Activated CD4-positive, alpha-beta T cell treated with anti-CD3 and anti-CD28 coated beads, Interleukin-2, amount 10 ng/mL, durations not matched to agents 7 days and 5 days (primary cell): ENCODE measurements around the gene CST2. TPM values are rescaled to one million over a fixed set of nuclear protein-coding genes. Genes with fewer than 3 reads are reported as not detected.
"Not testable (repeated sequence)": the region's sequence is repeated elsewhere in the genome, so short reads cannot be mapped to it uniquely, and the experiment has no call there.

ENCODE experiments used
- CTCF ChIA-PET: fragments of 350-600 bp; sonication (Branson Sonifier 250); formaldehyde crosslinking; loops from one replicate; lab custom pipeline; 2021; ENCODE audit warnings: antibody characterized with exemption; lab: Charles Lee
- POLR2A ChIA-PET: fragments of 350-600 bp; sonication (Branson Sonifier 250); formaldehyde crosslinking; loops from one replicate; lab custom pipeline; 2021; ENCODE audit warnings: antibody characterized with exemption; lab: Charles Lee
- DNase-seq: peaks from one replicate; pipeline ENCODE4 v3.0.0-alpha.2; 2020
- H3K27ac Mint-ChIP-seq: one replicate; pipeline ENCODE4 v1.8.0; 2021; ENCODE audit warnings: mild to moderate bottlenecking, moderate library complexity, mixed read lengths
- H3K27me3 Mint-ChIP-seq: one replicate; pipeline ENCODE4 v1.8.0; 2021; ENCODE audit warnings: mixed read lengths
- H3K36me3 Mint-ChIP-seq: one replicate; pipeline ENCODE4 v1.8.0; 2021; ENCODE audit warnings: low read depth, mixed read lengths
- H3K4me1 Mint-ChIP-seq: one replicate; pipeline ENCODE4 v1.8.0; 2021; ENCODE audit warnings: mixed read lengths
- H3K4me3 Mint-ChIP-seq: one replicate; pipeline ENCODE4 v1.8.0; 2021; ENCODE audit warnings: mild to moderate bottlenecking, moderate library complexity, mixed read lengths
- H3K9me3 Mint-ChIP-seq: one replicate; pipeline ENCODE4 v1.8.0; 2021; ENCODE audit warnings: mixed read lengths
- total RNA-seq, 2 experiments: library from RNA; stranded (reverse); gene quantifications; one replicate each; pipeline ENCODE4 v1.2.3, GENCODE V29; 2021

The CST2 gene
- total RNA-seq, 2 experiments from 2014 or later: not detected

GRCh38 chr20:23841693-23842092 is 15.2 kb upstream of the CST2 start:
- Mint-ChIP-seq H3K9me3 (no peaks in the 10 kb centered on the region), H3K4me3 (no peak overlapping the region), H3K27me3 (peaks cover 13% of the 10 kb centered on the region), H3K4me1 (peaks cover 1% of the 10 kb centered on the region), H3K36me3 (no peaks in the 10 kb centered on the region), H3K27ac (no peak overlapping the region)
- POLR2A ChIA-PET: no interaction called here
- CTCF ChIA-PET: no interaction called here
- no peak for DNase-seq

GRCh38 chr20:23835716-23836115 is 9.2 kb upstream of the CST2 start:
- POLR2A ChIA-PET: no interaction called here
- H3K27ac Mint-ChIP-seq: peak overlapping the region; percentile 77
- no peaks in the 10 kb centered on the region for H3K9me3 Mint-ChIP-seq
- no peak overlapping the region for H3K4me3 Mint-ChIP-seq
- CTCF ChIA-PET: no interaction called here
- no peaks in the 10 kb centered on the region for H3K36me3 Mint-ChIP-seq
- H3K27me3 Mint-ChIP-seq: peaks cover 13% of the 10 kb centered on the region
- H3K4me1 Mint-ChIP-seq: peaks cover 20% of the 10 kb centered on the region
- DNase-seq: peak; percentile 64

GRCh38 chr20:23832775-23833513 is 6.4 kb upstream of the CST2 start:
- Mint-ChIP-seq H3K4me3 (no peak overlapping the region), H3K27ac (no peak overlapping the region), H3K4me1 (peaks cover 20% of the 10 kb centered on the region), H3K36me3 (no peaks in the 10 kb centered on the region), H3K9me3 (no peaks in the 10 kb centered on the region), H3K27me3 (peaks cover under 1% of the 10 kb centered on the region)
- DNase-seq: no peak
- ChIA-PET POLR2A (no interaction called here), CTCF (no interaction called here)

- POLR2A ChIA-PET, H3K27me3 Mint-ChIP-seq, H3K4me3 Mint-ChIP-seq, DNase-seq, H3K36me3 Mint-ChIP-seq, H3K27ac Mint-ChIP-seq, CTCF ChIA-PET, H3K9me3 Mint-ChIP-seq: not testable (repeated sequence)
- peaks cover 20% of the 10 kb centered on the region for H3K4me1 Mint-ChIP-seq
Measured at GRCh38 chr20:23831961-23832360, 5.4 kb upstream of the CST2 start.

GRCh38 chr20:23823621-23824324 is 2.8 kb downstream of the CST2 start:
- DNase-seq: no peak
- Mint-ChIP-seq H3K27me3 (no peaks in the 10 kb centered on the region), H3K27ac (no peak overlapping the region), H3K9me3 (no peaks in the 10 kb centered on the region), H3K4me1 (no peaks in the 10 kb centered on the region), H3K4me3 (no peak overlapping the region), H3K36me3 (no peaks in the 10 kb centered on the region)
- CTCF ChIA-PET: no interaction called here
- POLR2A ChIA-PET: no interaction called here

GRCh38 chr20:23823111-23823510 is 3.4 kb downstream of the CST2 start:
- Mint-ChIP-seq H3K36me3 (no peaks in the 10 kb centered on the region), H3K4me1 (no peaks in the 10 kb centered on the region), H3K27ac (no peak overlapping the region), H3K4me3 (no peak overlapping the region), H3K27me3 (no peaks in the 10 kb centered on the region), H3K9me3 (no peaks in the 10 kb centered on the region)
- ChIA-PET CTCF (no interaction called here), POLR2A (no interaction called here)
- no peak for DNase-seq

- H3K9me3 Mint-ChIP-seq: no peaks in the 10 kb centered on the region
- ChIA-PET POLR2A (no interaction called here), CTCF (no interaction called here)
- no peaks in the 10 kb centered on the region for H3K27me3 Mint-ChIP-seq
- no peaks in the 10 kb centered on the region for H3K4me1 Mint-ChIP-seq
- no peaks in the 10 kb centered on the region for H3K36me3 Mint-ChIP-seq
- DNase-seq: no peak
- no peak overlapping the region for H3K4me3 Mint-ChIP-seq
- H3K27ac Mint-ChIP-seq: no peak overlapping the region
Measured at GRCh38 chr20:23820493-23820892, 6.0 kb downstream of the CST2 start.

GRCh38 chr20:23811559-23811958 is 15.0 kb downstream of the CST2 start:
- POLR2A ChIA-PET, DNase-seq, H3K4me1 Mint-ChIP-seq, H3K27ac Mint-ChIP-seq, H3K4me3 Mint-ChIP-seq, H3K9me3 Mint-ChIP-seq, CTCF ChIA-PET, H3K36me3 Mint-ChIP-seq: not testable (repeated sequence)
- H3K27me3 Mint-ChIP-seq: peaks cover 14% of the 10 kb centered on the region

- H3K4me3 Mint-ChIP-seq, DNase-seq, H3K4me1 Mint-ChIP-seq, H3K9me3 Mint-ChIP-seq, H3K27ac Mint-ChIP-seq, CTCF ChIA-PET, H3K36me3 Mint-ChIP-seq, POLR2A ChIA-PET: not testable (repeated sequence)
- H3K27me3 Mint-ChIP-seq: peaks cover 15% of the 10 kb centered on the region
Measured at GRCh38 chr20:23810349-23810748, 16.2 kb downstream of the CST2 start.

GRCh38 chr20:23800865-23801264 is 25.7 kb downstream of the CST2 start:
- CTCF ChIA-PET: no interaction called here
- DNase-seq: no peak

GRCh38 chr20:23799216-23799847 is 27.2 kb downstream of the CST2 start:
- H3K4me3 Mint-ChIP-seq, CTCF ChIA-PET, H3K36me3 Mint-ChIP-seq, POLR2A ChIA-PET, H3K27me3 Mint-ChIP-seq, H3K9me3 Mint-ChIP-seq, H3K4me1 Mint-ChIP-seq, H3K27ac Mint-ChIP-seq: not testable (repeated sequence)
- DNase-seq: peak; percentile 55

More at GRCh38 chr20:23800865-23801264, 25.7 kb downstream of the CST2 start:
- no peaks in the 10 kb centered on the region for H3K36me3 Mint-ChIP-seq
- H3K9me3 Mint-ChIP-seq: no peaks in the 10 kb centered on the region
- H3K4me3 Mint-ChIP-seq: no peak overlapping the region
- H3K27ac Mint-ChIP-seq: no peak overlapping the region
- no peaks in the 10 kb centered on the region for H3K4me1 Mint-ChIP-seq
- H3K27me3 Mint-ChIP-seq: no peaks in the 10 kb centered on the region
- POLR2A ChIA-PET: no interaction called here

GRCh38 chr20:23795526-23795925 is 31.0 kb downstream of the CST2 start:
- ChIA-PET CTCF (no interaction called here), POLR2A (no interaction called here)
- Mint-ChIP-seq H3K27me3 (peaks cover 13% of the 10 kb centered on the region), H3K4me3 (no peak overlapping the region), H3K4me1 (no peaks in the 10 kb centered on the region), H3K36me3 (no peaks in the 10 kb centered on the region), H3K27ac (no peak overlapping the region), H3K9me3 (no peaks in the 10 kb centered on the region)
- DNase-seq: no peak

- ChIA-PET POLR2A (no interaction called here), CTCF (no interaction called here)
- Mint-ChIP-seq H3K9me3 (no peaks in the 10 kb centered on the region), H3K4me3 (no peak overlapping the region), H3K27me3 (peaks cover 13% of the 10 kb centered on the region), H3K27ac (no peak overlapping the region), H3K4me1 (no peaks in the 10 kb centered on the region), H3K36me3 (no peaks in the 10 kb centered on the region)
- no peak for DNase-seq
Measured at GRCh38 chr20:23794841-23795240, 31.7 kb downstream of the CST2 start.
